ENCODE measurements around the gene POLD1. TPM values are rescaled to one million over a fixed set of nuclear protein-coding genes. Genes with fewer than 3 reads are reported as not detected.
A peak's percentile ranks its signal among the peaks of the same experiment; 100 is the strongest.

Gene POLD1
- total RNA-seq, 4 donors from 2014 or later: 10.0 to 17.2 (median 11.7) TPM

DNA sequence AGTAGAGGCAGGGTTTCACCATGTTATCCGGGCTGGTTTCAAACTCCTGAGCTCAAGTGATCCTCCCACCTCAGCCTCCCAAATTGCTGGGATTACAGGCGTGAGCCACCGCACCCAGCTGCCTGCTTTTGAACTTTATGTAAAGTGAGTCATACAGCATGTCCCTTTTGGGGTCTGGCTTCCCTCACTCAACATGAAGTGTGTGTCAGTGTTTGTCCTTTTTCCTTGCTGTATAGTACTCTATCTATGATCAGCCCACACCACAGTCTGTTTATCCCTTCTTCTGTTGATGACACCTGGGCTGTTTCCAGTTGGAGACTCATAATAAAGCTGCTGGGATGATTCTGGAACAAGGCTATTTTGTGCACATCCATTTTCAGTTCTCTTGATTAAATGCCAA, 36.7 kb downstream of the POLD1 start:
- no peak for TF ChIP-seq CTCF (IDR thresholded peaks at IDR 0.05)
- ATAC-seq (ENCODE audit: low FRiP score): no peak

GRCh38 chr19:50422397-50423278, 38.5 kb downstream of the POLD1 start:
- TF ChIP-seq CTCF (IDR thresholded peaks at IDR 0.05): no peak
- no peak for ATAC-seq (ENCODE audit: low FRiP score)
- DNase-seq (ENCODE audit: low spot score): no peak

More for the DNA sequence above, 36.7 kb downstream of the POLD1 start:
- no peak for DNase-seq (ENCODE audit: low spot score)

- no peak for TF ChIP-seq CTCF (IDR thresholded peaks at IDR 0.05)
- ATAC-seq (ENCODE audit: low FRiP score): no peak
- DNase-seq (ENCODE audit: low spot score): no peak
These were observed 39.3 kb downstream of the POLD1 start for GRCh38 chr19:50423279-50424113.

GRCh38 chr19:50425581-50425980, 41.4 kb downstream of the POLD1 start:
- ATAC-seq (ENCODE audit: low FRiP score) (no peak), DNase-seq (ENCODE audit: low spot score) (no peak)
- no peak for TF ChIP-seq CTCF (IDR thresholded peaks at IDR 0.05)

DNA sequence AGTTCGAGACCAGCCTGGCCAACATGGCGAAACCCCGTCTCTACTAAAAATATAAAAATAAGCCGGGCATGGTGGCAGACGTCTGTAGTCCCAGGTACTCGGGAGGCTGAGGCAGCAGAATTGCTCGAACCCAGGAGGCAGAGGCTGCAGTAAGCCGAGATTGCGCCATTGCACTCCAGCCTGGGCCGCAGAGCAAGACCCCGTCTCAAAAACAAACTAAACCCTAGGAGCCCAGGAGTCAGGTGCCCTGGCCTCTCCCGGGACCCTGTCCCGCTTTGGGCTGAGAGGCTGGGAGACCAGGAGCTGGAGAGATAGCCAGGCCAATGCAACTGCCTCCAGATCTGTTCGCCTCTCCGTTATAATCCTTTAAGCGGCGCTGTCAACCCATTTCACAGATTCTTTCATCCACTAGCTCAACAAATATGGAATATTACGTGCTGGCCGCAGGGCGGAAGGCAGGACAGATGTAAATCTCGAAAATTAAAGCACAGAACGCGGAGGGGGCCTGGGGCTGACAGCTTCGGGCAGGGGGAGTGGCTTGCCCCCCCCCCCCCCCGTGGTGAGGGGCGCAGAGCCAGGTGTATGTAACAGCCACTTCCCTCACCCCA, 43.3 kb downstream of the POLD1 start:
- no peak for TF ChIP-seq CTCF (IDR thresholded peaks at IDR 0.05)
- ATAC-seq (ENCODE audit: low FRiP score): no peak

GRCh38 chr19:50427997-50428425, 43.9 kb downstream of the POLD1 start:
- DNase-seq (ENCODE audit: low spot score) (peak; percentile 44), ATAC-seq (ENCODE audit: low FRiP score) (peak; percentile 17)
- no peak for TF ChIP-seq CTCF (IDR thresholded peaks at IDR 0.05)

More for the DNA sequence above, 43.3 kb downstream of the POLD1 start:
- no peak for DNase-seq (ENCODE audit: low spot score)

Measured in omental fat pad (tissue), 4 donors.